HFFc6 (cell line): ENCODE results near the gene PCDH15. TPM values are rescaled to one million over a fixed set of nuclear protein-coding genes. Genes with fewer than 3 reads are reported as not detected.

ENCODE experiments used
- DNase-seq: peaks from one replicate; pipeline ENCODE4 v3.0.0-alpha.2; 2018
- H3K27ac Mint-ChIP-seq: 2 replicates; pipeline ENCODE4 v1.8.0; 2020; ENCODE audit warnings: mild to moderate bottlenecking, mixed read lengths
- H3K27me3 Mint-ChIP-seq: 2 replicates; pipeline ENCODE4 v1.8.0; 2021; ENCODE audit warnings: mild to moderate bottlenecking, moderate library complexity, mixed read lengths; ENCODE audit not compliant: insufficient read depth
- H3K36me3 Mint-ChIP-seq: 2 replicates; pipeline ENCODE4 v1.8.0; 2021; ENCODE audit warnings: low read depth, mixed read lengths
- H3K4me1 Mint-ChIP-seq: 2 replicates; pipeline ENCODE4 v1.8.0; 2020; ENCODE audit warnings: low read depth, mixed read lengths
- H3K4me3 Mint-ChIP-seq: 2 replicates; pipeline ENCODE4 v1.8.0; 2020; ENCODE audit warnings: mild to moderate bottlenecking, moderate library complexity, mixed read lengths
- H3K9me3 Mint-ChIP-seq: 2 replicates; pipeline ENCODE4 v1.8.0; 2020; ENCODE audit warnings: mild to moderate bottlenecking, mixed read lengths
- CTCF ChIP-seq: fragments of 200-600 bp; sonication (generic); IDR thresholded peaks from 2 replicates; pipeline ENCODE4 v1.5.0; 2021; ENCODE audit warnings: antibody characterized with exemption, mild to moderate bottlenecking
- total RNA-seq, 6 experiments: library from RNA; stranded (reverse); fragmentation: NEBNext Ultra II Directional; extraction: Animal tissue kit (Norgen Biotek cat#: 25700); gene quantifications; 2 replicates in 1 of 6; 3 replicates in 5 of 6; pipeline ENCODE4 v1.2.3, GENCODE V29; 2021

The PCDH15 gene
- total RNA-seq, 6 experiments from 2014 or later = not detected

- no peak overlapping the region for H3K27ac Mint-ChIP-seq
- H3K4me1 Mint-ChIP-seq = no peaks in the 10 kb centered on the region
- peaks cover 11% of the 10 kb centered on the region; the same call in 1 of the 2 replicates for H3K36me3 Mint-ChIP-seq
- DNase-seq = no peak
- TF ChIP-seq CTCF = no peak
- no peaks in the 10 kb centered on the region for H3K27me3 Mint-ChIP-seq
- H3K4me3 Mint-ChIP-seq = no peak overlapping the region
- H3K9me3 Mint-ChIP-seq = peaks cover 59% of the 10 kb centered on the region
These were observed 680.2 kb downstream of the PCDH15 start for GRCh38 chr10:54120806-54121205.

GRCh38 chr10:54108961-54109360, 692.1 kb downstream of the PCDH15 start:
- Mint-ChIP-seq H3K4me1 (no peaks in the 10 kb centered on the region), H3K27ac (no peak overlapping the region), H3K4me3 (no peak overlapping the region), H3K27me3 (no peaks in the 10 kb centered on the region), H3K9me3 (peaks cover 13% of the 10 kb centered on the region), H3K36me3 (no peaks in the 10 kb centered on the region)
- no peak for DNase-seq
- no peak for TF ChIP-seq CTCF

- no peaks in the 10 kb centered on the region for H3K27me3 Mint-ChIP-seq
- H3K9me3 Mint-ChIP-seq = peaks cover 34% of the 10 kb centered on the region
- no peaks in the 10 kb centered on the region; the same call in 1 of the 2 replicates for H3K36me3 Mint-ChIP-seq
- H3K4me3 Mint-ChIP-seq = no peak overlapping the region
- no peak for TF ChIP-seq CTCF
- DNase-seq = no peak
- H3K27ac Mint-ChIP-seq = no peak overlapping the region
- H3K4me1 Mint-ChIP-seq = no peaks in the 10 kb centered on the region
These were observed 704.1 kb downstream of the PCDH15 start for GRCh38 chr10:54096892-54097291.

- H3K9me3 Mint-ChIP-seq = peaks cover 23% of the 10 kb centered on the region
- no peaks in the 10 kb centered on the region for H3K27me3 Mint-ChIP-seq
- no peaks in the 10 kb centered on the region for H3K4me1 Mint-ChIP-seq
- no peak overlapping the region for H3K27ac Mint-ChIP-seq
- TF ChIP-seq CTCF = no peak
- no peak for DNase-seq
- H3K36me3 Mint-ChIP-seq = no peaks in the 10 kb centered on the region; the same call in 1 of the 2 replicates
- H3K4me3 Mint-ChIP-seq = no peak overlapping the region
These were observed 706.7 kb downstream of the PCDH15 start for GRCh38 chr10:54094321-54094720.

- TF ChIP-seq CTCF = no peak
These were observed 709.8 kb downstream of the PCDH15 start for GRCh38 chr10:54091237-54091636.

GRCh38 chr10:54081950-54082349, 719.1 kb downstream of the PCDH15 start:
- peaks cover 20% of the 10 kb centered on the region for H3K9me3 Mint-ChIP-seq
- TF ChIP-seq CTCF = no peak
- H3K27me3 Mint-ChIP-seq = peaks cover 2% of the 10 kb centered on the region; the same call in 1 of the 2 replicates
- no peak overlapping the region for H3K4me3 Mint-ChIP-seq
- H3K27ac Mint-ChIP-seq = no peak overlapping the region
- no peak for DNase-seq
- H3K4me1 Mint-ChIP-seq = no peaks in the 10 kb centered on the region
- H3K36me3 Mint-ChIP-seq = no peaks in the 10 kb centered on the region; the same call in 1 of the 2 replicates

More at GRCh38 chr10:54091237-54091636, 709.8 kb downstream of the PCDH15 start:
- peaks cover 31% of the 10 kb centered on the region for H3K9me3 Mint-ChIP-seq
- peaks cover 4% of the 10 kb centered on the region for H3K36me3 Mint-ChIP-seq
- H3K4me1 Mint-ChIP-seq = no peaks in the 10 kb centered on the region
- no peak overlapping the region for H3K27ac Mint-ChIP-seq
- no peak overlapping the region for H3K4me3 Mint-ChIP-seq
- no peaks in the 10 kb centered on the region for H3K27me3 Mint-ChIP-seq
- no peak for DNase-seq
